ENCODE data around the gene MYLIP.

Gene MYLIP

GRCh38 chr6:16181439-16182297, 52.8 kb downstream of the MYLIP start:
- DNase-seq (ENCODE audit: low read depth): no peak
- no peak overlapping the region for H3K4me3 ChIP-seq (ENCODE audit: low read length)
- no peak for TF ChIP-seq CTCF (IDR thresholded peaks at IDR 0.05; ENCODE audit: insufficient read depth, low read depth, low read length, missing control alignments)

GRCh38 chr6:16183187-16183664, 54.3 kb downstream of the MYLIP start:
- no peak overlapping the region for H3K4me3 ChIP-seq (ENCODE audit: low read length)
- TF ChIP-seq CTCF (IDR thresholded peaks at IDR 0.05; ENCODE audit: insufficient read depth, low read depth, low read length, missing control alignments): peak; percentile 63
- peak; percentile 46 for DNase-seq (ENCODE audit: low read depth)

GRCh38 chr6:16184129-16184528, 55.2 kb downstream of the MYLIP start:
- no peak overlapping the region for H3K4me3 ChIP-seq (ENCODE audit: low read length)
- DNase-seq (ENCODE audit: low read depth): peak; percentile 70
- peak; percentile 66 for TF ChIP-seq CTCF (IDR thresholded peaks at IDR 0.05; ENCODE audit: insufficient read depth, low read depth, low read length, missing control alignments)

GRCh38 chr6:16184551-16184950, 55.7 kb downstream of the MYLIP start:
- DNase-seq (ENCODE audit: low read depth): no peak
- TF ChIP-seq CTCF (IDR thresholded peaks at IDR 0.05; ENCODE audit: insufficient read depth, low read depth, low read length, missing control alignments): no peak

GRCh38 chr6:16187176-16187575, 58.3 kb downstream of the MYLIP start:
- TF ChIP-seq CTCF (IDR thresholded peaks at IDR 0.05; ENCODE audit: insufficient read depth, low read depth, low read length, missing control alignments): no peak
- no peak overlapping the region for H3K4me3 ChIP-seq (ENCODE audit: low read length)
- DNase-seq (ENCODE audit: low read depth): no peak

More at GRCh38 chr6:16184551-16184950, 55.7 kb downstream of the MYLIP start:
- no peak overlapping the region for H3K4me3 ChIP-seq (ENCODE audit: low read length)

- no peak overlapping the region for H3K4me3 ChIP-seq (ENCODE audit: low read length)
- TF ChIP-seq CTCF (IDR thresholded peaks at IDR 0.05; ENCODE audit: insufficient read depth, low read depth, low read length, missing control alignments): no peak
- DNase-seq (ENCODE audit: low read depth): no peak
Observed at GRCh38 chr6:16190214-16190613, 61.3 kb downstream of the MYLIP start.
